ENCODE measurements around the gene CNPY3.
"Not testable (repeated sequence)": the region's sequence is repeated elsewhere in the genome, so short reads cannot be mapped to it uniquely, and the experiment has no call there.

DNA sequence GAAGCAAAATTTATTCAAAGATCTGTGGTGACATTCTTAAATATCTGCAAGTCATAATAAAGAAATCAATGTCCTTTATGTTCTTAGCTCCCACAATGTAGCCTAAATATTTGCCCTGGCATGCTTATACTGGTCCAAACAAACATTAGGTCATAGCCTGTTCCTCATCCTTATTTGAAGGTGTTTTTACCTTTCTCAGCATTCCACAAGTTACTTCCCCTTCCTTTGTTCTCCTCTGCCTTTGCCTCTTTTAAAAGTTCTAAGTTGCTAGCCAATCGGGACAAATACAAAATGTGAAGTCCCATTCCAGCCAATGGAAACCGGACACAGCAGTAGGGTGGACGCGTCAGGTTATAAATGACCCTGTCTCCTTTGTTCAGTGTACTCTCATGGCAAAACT, 25.1 kb downstream of the CNPY3 start:
- TF ChIP-seq, protein P1, sequence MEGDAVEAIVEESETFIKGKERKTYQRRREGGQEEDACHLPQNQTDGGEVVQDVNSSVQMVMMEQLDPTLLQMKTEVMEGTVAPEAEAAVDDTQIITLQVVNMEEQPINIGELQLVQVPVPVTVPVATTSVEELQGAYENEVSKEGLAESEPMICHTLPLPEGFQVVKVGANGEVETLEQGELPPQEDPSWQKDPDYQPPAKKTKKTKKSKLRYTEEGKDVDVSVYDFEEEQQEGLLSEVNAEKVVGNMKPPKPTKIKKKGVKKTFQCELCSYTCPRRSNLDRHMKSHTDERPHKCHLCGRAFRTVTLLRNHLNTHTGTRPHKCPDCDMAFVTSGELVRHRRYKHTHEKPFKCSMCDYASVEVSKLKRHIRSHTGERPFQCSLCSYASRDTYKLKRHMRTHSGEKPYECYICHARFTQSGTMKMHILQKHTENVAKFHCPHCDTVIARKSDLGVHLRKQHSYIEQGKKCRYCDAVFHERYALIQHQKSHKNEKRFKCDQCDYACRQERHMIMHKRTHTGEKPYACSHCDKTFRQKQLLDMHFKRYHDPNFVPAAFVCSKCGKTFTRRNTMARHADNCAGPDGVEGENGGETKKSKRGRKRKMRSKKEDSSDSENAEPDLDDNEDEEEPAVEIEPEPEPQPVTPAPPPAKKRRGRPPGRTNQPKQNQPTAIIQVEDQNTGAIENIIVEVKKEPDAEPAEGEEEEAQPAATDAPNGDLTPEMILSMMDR (IDR thresholded peaks at IDR 0.05) = not testable (repeated sequence)
- not testable (repeated sequence) for TF ChIP-seq EZH2 (IDR thresholded peaks at IDR 0.05)

All from neural progenitor cell (in vitro differentiated cells).